GM18520 (cell line): ENCODE results near the gene EIF4A2.

Experiments
- ATAC-seq: cut with Tn5 transposase; IDR thresholded peaks from one replicate; pipeline ENCODE4 v1.9.1; 2021; ENCODE audit not compliant: unreplicated experiment

EIF4A2 gene

GRCh38 chr3:186783058-186783730 is at the start of gene EIF4A2:
Gene EIF4A2, plus strand, starts transcription at chr3:186783577. Its CDS starts 34 bp downstream, at chr3:186783611.
- ATAC-seq: peak; percentile 46

- ATAC-seq: no peak
Measured at GRCh38 chr3:186742618-186743380, 40.6 kb upstream of the EIF4A2 start.

GRCh38 chr3:186743666-186744065 is 39.7 kb upstream of the EIF4A2 start:
- ATAC-seq: no peak

GRCh38 chr3:186746008-186746407 is 37.4 kb upstream of the EIF4A2 start:
- no peak for ATAC-seq

GRCh38 chr3:186750316-186750715 is 33.1 kb upstream of the EIF4A2 start:
- ATAC-seq: no peak

GRCh38 chr3:186751480-186751879 is 31.9 kb upstream of the EIF4A2 start:
- no peak for ATAC-seq

- no peak for ATAC-seq
Measured at GRCh38 chr3:186754006-186754405, 29.4 kb upstream of the EIF4A2 start.

GRCh38 chr3:186754871-186755270 is 28.5 kb upstream of the EIF4A2 start:
- ATAC-seq: no peak

GRCh38 chr3:186757214-186757613 is 26.2 kb upstream of the EIF4A2 start:
- ATAC-seq: no peak

- ATAC-seq: no peak
Measured at GRCh38 chr3:186757686-186758220, 25.6 kb upstream of the EIF4A2 start.

GRCh38 chr3:186759231-186759930 is 24.0 kb upstream of the EIF4A2 start:
- no peak for ATAC-seq

- no peak for ATAC-seq
Measured at GRCh38 chr3:186760141-186760833, 23.1 kb upstream of the EIF4A2 start.

GRCh38 chr3:186760897-186761447 is 22.4 kb upstream of the EIF4A2 start:
- ATAC-seq: no peak

- ATAC-seq: no peak
Measured at GRCh38 chr3:186772281-186772694, 11.1 kb upstream of the EIF4A2 start.

GRCh38 chr3:186772701-186773417 is 10.5 kb upstream of the EIF4A2 start:
- peak; percentile 89 for ATAC-seq

- no peak for ATAC-seq
Measured at GRCh38 chr3:186775999-186776398, 7.4 kb upstream of the EIF4A2 start.

GRCh38 chr3:186779204-186779603 is 4.2 kb upstream of the EIF4A2 start:
- ATAC-seq: no peak

- peak; percentile 9 for ATAC-seq
Measured at GRCh38 chr3:186782542-186783057, 777 bp upstream of the EIF4A2 start.

GRCh38 chr3:186783731-186784515 is 546 bp downstream of the EIF4A2 start:
- peak; percentile 26 for ATAC-seq
